ENCODE results near the gene UCKL1.
"Not testable (repeated sequence)": the region's sequence is repeated elsewhere in the genome, so short reads cannot be mapped to it uniquely, and the experiment has no call there.

Gene UCKL1

DNA sequence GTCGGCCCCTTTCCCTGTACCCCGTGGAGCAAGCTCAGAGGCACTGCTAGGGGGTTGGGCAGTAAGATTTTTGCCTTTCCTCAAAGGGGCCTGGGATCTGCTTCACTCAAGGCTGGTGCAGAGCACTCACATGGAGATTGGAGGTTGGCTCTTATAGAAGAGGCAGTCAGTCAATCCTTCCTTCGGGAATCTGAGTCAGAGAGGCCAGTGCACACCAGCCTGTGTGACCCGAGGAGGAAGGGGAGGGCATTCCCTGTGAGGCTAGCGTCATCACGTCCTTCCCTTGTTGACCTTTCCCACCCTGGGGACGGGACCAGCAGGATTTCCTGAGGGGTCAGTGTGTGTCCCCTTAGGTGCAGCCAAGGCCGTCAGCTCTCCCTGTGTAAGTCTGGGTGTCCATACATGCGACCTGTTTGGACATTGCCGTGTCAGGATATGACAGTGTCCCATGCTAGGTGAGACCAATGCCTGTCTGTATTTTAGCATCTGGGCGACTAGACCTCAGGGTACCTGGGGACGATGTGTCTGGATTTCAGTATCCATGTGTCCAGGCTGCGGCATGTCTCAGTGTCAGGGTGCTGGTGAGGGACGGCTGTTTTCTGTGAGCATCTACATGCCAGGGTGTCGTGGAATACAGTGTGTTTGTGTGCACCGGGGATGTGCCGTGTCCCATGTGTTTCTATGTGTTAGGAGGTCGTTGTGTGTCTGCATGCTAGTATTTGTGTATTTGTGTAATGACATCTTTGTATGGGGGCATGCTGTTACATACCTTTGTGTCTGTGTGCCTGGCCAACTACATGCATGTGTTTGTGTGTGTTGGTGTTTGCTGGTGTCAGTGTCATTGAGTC is 16.3 kb upstream of the UCKL1 start:
- DNase-seq, result no peak

DNA sequence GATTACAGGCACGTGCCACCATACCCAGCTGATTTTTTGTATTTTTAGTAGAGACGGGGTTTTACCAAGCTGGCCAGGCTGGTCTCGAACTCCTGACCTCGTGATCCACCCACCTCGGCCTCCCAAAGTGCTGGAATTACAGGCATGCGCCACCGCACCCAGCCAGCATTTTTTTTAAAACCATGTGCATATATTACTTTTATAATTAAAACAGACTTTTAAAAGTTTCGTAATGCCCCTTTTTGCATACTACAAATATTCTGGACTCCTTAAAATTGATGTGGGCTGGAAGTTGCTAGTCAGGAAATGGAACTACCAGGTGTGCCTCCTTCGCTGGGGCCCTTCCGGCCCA is 15.7 kb upstream of the UCKL1 start:
- not testable (repeated sequence) for DNase-seq

DNA sequence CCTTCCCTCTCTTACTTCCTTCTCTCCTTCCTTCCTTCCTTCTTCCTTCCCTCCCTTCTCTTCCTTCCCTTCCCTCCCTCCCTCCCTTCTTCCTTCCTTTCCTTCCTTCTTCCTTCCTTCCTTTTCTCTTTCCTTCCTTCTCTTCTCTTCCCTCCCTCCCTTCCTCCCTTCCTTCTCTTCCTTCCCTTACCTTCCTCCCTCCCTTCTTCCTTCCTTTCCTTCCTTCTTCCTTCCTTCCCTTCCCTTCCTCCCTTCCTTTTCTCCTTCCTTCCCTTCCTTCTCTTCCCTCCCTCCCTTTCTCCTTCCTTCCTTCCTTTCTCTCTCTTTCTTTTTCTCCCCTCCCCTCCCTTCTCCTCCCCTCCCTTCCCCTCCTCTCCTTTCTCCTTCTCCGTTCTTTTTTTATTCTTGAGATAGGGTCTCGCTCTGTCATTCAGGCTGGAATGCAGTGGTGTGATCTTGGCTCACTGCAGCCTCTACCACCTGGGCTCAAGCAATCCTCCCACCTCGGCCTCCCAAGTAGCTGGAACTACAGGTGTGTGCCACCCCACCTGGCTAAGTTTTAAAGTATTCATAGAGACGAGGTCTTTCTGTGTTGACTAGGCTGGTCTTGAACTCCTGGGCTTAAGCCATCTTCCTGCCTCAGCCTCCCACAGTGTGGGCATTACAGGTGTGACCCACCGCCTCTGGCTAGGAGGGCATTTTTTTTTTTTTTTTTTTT is 14.7 kb upstream of the UCKL1 start:
- DNase-seq, result no peak

DNA sequence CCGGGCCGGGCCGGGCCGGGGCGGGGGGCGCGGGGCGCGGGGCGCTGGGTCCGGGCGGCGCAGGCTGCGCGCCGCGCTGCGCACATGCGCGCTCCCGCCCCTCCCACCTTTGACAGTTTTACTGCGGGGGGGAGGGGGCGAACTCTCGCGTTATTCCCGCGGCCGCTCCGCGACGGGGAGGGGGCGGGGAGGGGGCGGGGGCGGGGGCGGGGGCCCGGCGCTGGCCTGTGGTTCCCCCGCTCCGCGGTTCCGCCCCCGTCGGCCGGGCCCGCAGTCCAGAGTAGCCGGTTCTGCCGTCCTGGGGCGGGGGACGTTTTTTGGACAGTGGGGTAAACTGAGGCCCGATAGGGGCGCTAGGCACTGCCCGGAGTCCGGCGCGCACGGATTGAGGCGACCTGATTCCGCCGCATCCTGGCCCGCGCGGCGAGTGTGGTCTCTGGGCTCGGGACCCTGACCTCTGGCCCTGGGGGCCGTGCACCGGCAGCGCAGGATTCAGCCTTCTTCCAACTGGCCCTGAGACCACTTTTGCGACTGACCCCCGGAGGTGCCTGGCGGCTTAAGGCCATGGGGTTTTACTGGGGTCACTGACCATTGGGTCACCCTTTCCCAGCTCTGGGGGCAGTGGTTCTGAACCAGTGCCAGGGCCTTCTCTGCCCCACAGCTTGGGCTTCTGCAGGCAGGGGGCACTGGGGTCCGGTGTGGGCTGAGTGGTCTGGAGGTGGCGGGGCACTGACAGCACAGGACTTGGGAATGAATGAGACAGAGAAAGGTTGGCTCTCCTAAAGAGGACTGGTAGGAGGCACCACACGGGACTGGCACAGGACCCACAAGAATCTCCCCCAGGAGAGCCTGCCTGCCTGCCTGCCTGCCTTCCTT is 13.9 kb upstream of the UCKL1 start, which contains the start of gene ZNF512B:
TSS of gene ZNF512B (minus strand) at position 93 of the 876 bp plus-strand sequence. CDS start 1,980 bp downstream, outside the sequence.
- DNase-seq, result peak; percentile 74

DNA sequence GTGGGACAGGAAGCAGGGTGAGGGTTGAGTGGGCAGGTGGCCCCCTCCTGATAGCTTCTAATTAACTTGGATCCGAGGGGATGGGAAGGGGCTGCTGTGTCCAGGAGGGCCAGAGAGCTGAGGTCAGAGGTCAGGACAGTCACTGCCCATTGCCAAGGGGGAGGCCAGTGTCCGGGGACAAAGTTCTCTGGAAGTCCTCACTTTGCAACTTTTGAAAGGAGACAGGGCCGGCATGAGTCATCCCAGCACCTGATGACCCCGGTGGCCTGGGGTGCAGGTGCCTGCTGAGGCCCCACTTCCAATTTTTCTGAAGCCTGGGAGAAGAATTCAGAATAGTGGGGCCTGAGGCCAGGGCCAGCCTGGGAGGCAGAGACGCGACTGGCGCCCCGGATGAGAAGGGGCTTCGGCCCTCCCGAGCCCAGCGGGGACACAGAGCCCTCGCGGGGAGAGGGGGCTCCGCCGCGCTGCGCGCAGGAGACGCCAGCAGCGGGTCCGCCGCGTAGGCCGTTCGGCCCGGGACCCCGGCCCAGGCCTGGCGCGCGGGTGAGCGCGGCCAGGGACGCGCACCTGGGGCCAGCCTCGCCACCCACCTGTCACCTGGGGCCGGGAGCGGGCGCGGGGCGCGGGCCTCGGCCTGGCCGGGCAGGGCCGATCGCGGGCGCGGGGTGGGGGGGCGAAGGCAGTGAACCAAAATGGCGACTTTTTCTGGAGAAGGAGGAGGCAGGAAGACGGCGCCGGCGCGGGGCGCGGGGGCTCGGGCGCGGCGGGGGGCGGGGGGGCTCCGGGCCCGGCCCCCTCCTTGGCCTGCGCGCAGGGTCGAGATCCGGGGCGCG is 12.9 kb upstream of the UCKL1 start:
- peak; percentile 47 for DNase-seq

DNA sequence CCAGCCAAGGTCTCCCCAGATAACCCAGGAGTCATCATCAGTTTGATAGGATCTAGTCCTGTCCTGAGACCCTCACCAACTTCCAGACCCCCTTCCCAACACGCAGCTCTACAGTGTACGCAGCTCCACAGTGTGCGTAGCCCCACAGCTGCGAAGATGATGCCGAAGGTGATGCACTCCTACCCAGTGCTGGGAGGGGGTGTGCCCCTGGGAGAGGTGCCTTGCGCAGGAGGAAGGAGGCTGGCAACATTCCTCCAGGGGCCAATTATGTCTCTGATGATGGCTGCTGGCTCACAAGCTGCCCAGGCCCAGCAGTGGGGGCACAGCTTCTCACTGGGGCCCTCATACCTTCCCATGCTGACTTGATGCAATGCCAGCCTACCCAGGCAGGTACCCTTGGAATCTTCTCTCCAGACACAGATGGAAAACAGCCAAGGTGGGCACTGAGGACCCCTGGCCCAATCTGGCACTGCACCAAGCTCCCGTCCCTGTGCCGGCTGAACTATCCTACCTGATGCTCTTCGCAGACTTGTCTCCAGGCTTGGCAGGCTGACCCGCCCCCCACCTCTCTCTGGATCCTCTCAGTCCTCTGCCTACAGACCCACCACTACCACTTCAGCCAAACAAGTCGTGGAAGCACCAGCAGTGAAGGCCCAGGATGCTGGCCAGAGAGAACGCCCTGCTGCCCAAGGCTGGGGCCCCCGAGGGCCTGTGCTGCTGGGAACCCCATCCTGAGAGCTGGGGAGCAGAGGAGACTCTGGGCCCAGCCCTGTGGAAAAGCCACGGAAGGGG is 12.1 kb upstream of the UCKL1 start:
- DNase-seq, result no peak

DNA sequence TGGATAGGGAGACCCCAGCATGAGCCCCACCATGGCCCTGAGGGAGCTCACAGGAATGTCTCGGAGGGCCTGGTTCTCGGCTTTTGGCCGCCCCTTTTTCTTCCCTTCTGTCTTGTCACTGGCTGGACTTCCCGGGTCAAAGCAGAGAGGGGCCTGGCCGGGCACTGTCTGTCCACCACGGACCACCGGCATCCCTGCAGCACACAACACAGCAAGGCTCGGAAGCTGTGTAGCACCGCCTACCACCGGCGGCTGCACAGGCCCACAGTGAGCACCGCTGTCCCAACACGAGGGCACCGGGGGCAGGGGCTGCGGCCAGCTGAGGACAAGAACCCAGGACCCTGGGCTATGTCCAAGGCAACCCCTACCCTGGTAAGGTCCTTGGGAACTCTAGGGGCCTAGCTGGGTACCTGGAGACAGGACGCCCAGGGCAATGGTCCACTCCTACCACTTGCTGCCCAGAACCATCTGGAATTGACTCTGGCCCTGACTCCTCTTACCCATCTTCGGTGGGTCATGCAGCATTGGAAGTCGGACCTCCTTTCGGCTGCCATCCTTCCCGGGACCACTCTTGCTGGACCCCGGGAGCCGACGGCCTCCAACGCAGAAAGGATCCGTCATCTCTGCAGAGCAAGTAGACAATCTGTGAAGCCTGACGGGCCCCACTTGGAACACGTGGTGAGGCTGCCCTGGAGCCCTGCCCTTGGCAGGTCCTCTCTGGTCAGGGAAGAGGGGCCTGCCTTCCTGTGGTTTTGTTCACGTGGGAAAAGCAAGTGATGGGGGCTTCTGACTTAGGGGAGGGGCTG is 11.3 kb upstream of the UCKL1 start:
- DNase-seq, result no peak

DNA sequence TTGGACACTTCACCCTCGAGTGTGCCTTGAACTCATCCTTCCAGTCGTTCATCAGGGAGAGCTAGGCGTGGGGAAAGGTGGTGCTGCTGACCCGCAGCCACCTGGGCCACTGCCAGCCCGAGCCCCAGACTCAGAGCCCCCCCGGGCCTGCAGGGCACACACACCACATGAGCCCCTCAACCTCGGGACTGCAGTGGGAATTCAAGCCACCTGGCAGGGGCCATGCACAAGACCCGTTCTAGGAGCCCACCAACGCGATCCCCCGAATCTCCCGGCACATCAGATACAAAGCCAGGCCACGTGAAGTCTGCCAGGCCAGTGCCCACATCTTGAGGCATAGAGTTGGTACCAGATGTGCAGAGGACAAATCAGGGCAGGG is 10.7 kb upstream of the UCKL1 start:
- DNase-seq, result no peak

DNA sequence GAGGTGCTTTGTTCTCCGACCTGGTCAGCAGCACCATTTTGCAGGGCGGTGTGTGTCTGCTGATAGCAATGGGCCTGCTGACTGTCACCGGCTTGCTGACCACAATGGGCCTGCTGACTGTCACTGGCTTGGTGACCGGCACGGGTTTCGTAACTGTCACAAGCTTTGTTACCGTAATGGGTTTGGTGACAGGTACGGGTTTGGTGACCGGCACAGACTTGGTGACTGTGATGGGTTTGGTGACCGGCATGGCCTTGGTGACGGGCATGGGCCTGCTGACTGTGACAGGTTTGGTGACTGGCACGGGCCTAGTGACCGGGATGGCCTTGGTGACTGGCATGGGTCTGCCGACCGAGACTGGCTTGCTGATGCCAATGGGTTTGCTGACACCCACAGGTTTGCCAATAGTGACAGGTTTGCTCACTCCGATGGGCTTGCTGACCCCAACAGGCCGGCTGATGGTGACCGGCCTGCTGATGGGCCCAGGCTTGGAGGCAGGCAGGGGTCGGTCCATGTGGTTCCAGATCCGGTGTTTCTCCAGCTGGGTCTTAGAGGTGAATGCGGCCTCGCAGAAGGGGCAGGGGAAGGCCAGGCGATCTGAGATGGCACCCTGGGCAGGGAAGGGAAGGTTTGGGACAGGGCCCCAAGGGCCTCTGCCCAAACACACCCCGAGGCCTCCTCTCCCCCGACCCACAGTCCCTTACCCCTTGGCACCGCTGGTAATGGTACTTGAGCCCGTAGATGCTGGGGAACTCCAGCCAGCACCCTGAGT is 10.1 kb upstream of the UCKL1 start:
- no peak for DNase-seq

DNA sequence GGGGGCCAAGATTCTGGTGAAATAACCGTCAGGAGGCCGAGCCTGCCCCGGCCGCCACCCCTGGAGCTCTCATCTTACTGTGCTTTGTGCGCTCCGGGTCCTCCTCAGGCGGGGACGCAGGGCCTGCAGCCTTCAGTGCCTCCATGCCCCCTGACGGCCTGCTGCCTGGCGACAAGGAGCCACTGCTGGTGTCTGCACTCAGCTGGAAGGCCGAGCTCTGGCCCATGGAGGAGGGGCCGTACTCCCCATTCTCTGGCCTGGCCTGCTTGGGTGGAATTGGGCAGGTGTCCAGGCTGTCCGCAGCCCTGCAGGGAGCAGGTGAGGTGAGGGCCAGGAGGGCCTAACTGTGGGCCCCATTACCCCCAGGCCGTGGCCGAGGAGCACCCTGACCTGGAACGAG is 8.2 kb upstream of the UCKL1 start:
- DNase-seq, result no peak

DNA sequence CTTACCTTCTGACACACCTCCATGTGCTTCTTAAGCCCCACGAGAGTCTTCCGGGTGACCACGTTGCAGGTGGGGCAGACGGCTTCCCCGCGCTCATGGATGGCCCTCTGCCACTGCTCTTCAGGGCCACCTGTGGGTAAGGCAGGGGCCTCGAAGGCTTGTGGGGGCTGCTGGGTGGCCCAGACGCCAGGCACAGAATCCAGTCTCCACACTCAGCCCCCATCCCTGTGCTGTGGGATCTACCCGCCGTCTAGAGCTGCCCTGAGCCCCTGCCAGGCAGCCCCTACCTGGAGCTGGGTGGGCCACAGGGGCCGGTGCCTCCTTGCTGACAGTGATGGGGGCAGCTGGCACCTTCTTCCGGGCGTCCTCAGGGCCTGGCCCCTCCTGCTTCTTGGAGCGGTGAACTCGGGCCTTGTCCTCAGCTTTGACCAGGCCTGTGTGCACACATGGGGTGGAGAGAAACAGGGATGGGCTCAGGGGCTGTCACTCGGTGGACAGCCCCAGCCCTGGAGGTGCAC is 7.6 kb upstream of the UCKL1 start:
- DNase-seq, result no peak

DNA sequence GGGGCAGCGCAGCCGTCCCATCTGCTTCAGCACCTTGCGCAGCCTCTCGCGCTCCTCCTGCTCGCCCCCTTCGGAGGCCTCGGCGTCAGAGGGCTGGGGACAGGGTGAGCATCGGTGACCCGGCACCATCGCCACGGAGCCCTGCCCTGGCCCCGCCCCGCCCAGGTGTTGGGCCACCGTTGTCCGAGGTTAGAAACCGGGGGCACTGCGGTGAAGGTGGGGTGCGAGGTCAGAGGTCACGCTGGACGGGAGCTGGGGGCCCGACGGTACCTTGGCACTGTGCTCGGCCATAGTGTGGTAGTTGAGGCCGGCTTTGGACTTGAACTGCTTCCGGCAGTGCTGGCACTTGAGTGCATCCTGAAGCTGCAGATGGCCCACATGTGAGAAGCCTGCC is 7.1 kb upstream of the UCKL1 start:
- DNase-seq, result no peak

DNA sequence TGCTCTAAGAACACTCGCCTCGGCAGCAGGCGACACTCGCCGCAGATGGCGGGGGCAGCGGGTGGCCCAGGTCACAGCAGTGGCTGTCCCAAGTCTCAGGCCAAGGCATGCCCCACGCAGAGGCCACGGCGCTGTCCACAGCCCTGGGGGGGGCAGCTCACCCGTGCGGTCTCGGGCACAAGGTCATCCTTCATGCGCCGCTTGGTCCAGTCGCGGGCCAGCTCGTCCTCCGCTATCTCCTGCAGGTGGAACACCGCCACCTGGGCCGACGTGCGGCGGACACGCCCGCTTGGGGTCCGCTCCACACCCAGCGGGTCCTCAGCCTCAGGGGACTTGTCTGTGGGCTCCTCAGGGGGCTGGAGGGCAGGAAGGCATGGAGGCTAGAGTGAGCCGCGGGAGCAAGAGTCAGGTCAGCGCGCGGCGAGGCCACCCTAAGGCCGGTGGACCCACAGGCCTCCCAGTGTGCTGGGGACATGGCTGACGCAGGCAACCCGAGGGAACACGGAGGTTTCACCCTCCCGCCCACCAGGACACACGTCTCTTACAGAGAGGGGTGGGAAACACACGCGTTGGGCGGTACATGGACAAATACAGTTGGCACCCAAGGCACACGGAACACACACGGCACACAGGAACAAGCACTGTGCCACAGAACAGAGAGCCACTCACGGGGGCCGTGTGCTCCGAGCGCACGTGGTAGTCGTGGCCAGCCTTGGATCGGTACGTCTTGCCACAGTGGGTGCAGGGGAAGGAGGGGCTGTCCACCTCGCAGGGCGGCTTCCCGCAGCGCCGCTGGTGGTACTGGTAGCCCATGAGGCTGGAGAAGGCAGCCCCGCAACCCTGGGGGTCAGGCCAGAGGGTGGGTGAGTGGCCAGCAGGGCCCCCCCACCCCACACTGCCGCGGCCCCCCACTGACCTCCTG is 6.5 kb upstream of the UCKL1 start:
- DNase-seq, result no peak

DNA sequence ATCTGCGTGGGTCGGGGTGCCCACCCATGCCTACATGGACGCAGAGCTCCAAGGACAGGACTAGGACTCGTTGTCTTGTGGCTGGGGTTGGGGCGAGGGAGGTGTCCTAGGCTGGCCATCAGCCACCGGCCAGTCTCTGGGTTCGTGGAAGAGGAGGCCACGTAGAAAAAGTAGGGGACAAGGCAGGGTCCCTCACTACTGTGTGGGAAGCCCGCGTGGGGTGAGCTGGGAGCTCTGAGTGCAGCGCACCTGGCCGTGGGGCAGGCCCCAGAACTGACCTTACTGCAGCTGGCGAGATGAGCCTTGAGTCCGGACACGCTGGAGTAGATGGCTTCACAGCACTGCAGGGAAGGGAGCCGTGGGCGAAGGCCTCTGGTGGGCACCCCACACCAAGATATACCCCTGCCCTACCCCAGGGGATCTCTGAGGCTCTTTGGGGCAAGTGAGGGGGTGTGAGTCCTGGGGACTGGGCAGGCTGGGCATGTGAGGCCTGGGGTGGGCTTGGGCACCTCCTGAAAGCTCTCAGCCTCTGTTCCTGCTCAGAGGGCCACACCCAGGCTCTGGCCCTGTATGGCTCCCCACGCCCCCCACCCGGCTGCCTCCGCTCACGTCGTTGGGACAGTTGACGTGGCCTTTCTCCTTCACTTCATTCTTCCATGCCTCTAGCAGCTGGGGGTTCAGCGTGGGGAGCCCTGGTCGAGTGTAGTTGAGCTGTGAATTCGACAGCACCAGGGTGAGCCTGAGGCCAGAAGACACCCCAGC is 5.6 kb upstream of the UCKL1 start:
- DNase-seq, result no peak

DNA sequence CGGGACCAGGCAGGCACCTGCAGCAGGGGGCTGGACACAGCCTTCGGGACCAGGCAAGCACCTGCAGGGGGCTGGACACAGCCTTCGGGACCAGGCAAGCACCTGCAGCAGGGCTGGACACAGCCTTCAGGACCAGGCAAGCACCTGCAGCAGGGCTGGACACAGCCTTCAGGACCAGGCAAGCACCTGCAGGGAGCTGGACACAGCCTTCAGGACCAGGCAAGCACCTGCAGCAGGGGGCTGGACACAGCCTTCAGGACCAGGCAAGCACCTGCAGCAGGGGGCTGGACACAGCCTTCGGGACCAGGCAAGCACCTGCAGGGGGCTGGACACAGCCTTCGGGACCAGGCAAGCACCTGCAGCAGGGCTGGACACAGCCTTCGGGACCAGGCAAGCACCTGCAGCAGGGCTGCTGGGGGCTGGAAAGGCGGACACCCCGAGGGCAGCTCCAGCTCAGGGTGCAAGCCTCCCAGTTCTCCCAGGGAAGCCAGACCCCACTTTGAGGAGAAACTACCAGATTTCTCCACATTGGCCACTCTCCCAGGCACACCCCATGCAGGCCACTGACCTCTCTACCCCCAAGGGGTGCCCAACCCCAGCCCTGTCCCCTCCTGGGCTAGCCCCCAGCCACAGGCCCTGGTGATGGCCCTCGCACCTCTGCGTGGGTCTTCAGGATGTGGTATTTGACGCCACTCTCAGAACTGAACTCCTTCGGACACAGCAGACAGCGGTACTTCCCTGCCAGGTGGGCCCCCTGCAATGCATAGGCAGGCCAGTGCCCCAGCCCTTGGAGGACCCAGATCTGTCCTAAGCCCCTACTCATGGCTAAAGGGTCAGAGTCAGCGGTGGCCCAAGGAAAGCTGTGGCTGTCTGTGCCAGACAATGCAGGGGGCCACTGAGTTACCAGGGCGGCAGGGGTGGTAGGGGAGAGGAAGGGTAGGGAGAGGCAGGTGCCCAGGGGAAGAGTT is 4.7 kb upstream of the UCKL1 start:
- not testable (repeated sequence) for DNase-seq

DNA sequence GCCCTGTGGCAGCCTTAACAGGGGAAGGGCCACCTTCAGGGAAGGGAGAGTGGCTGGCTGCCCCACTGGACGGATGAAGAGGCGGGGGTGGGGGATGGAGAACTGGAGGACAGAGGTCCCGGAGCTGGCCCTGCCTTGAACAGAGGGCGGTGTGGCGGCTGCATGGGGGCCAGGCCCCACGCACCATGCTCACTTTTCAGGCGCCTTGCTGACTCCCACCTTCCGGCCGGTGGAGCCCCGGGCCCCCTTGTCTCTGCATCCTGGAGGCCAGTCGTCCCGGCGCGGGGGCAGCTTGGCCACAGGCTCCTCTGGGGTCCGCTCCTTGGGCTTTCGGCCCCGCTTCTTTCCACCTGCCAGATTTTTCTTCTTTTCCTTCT is 3.5 kb upstream of the UCKL1 start:
- DNase-seq, result no peak
